Lower lobe of right lung (tissue), 2 donors: Measurements from ENCODE around the gene YY1AP1. TPM values are rescaled to one million over a fixed set of nuclear protein-coding genes. Genes with fewer than 3 reads are reported as not detected.
"Not testable (repeated sequence)": the region's sequence is repeated elsewhere in the genome, so short reads cannot be mapped to it uniquely, and the experiment has no call there.

Experiments
- ATAC-seq, 2 donors: fragments of 200-7000 bp; cut with Tn5 transposase; one replicate each; pipeline ENCODE4 v1.9.1; 2020 to 2022; ENCODE audit warnings: mild to moderate bottlenecking in 2 of 2, moderate library complexity in 2 of 2
- DNase-seq: peaks from one replicate; pipeline ENCODE4 v3.0.0-alpha.2; 2020
- H3K27ac ChIP-seq: fragments of 200-600 bp; one replicate; pipeline ENCODE4 v1.8.0; 2022
- H3K27me3 ChIP-seq: fragments of 200-600 bp; one replicate; pipeline ENCODE4 v1.8.0; 2022; ENCODE audit warnings: low read depth
- H3K36me3 ChIP-seq: fragments of 200-600 bp; one replicate; pipeline ENCODE4 v1.8.0; 2022; ENCODE audit warnings: mild to moderate bottlenecking
- H3K4me1 ChIP-seq: fragments of 200-600 bp; one replicate; pipeline ENCODE4 v1.8.0; 2022
- H3K4me3 ChIP-seq: fragments of 200-600 bp; one replicate; pipeline ENCODE4 v1.8.0; 2022; ENCODE audit warnings: mild to moderate bottlenecking
- H3K9me3 ChIP-seq: fragments of 200-600 bp; one replicate; pipeline ENCODE4 v1.8.0; 2022
- intact Hi-C: fragments of 100-400 bp; cut with DNase I; formaldehyde crosslinking; loops from one replicate; pipeline ENCODE4 v1.11.0; 2022
- total RNA-seq: library from RNA; stranded (reverse); fragmentation: NEBNext Ultra II Directional; extraction: Animal tissue kit (Norgen Biotek cat#: 25700); gene quantifications from one replicate; pipeline ENCODE4 v1.2.1, GENCODE V29; 2021
- TF ChIP-seq, protein P1 (sequence below): fragments of 200-600 bp; IDR thresholded peaks from one replicate; pipeline ENCODE4 v1.8.0; 2022; ENCODE audit warnings: antibody characterized with exemption, mild to moderate bottlenecking
- donor health status: DM: no; HTN: yes; CAD: no; lungs with severe emphysema.

YY1AP1 gene
- total RNA-seq, 1 donor from 2014 or later, result 55.3 TPM

- no peak for ATAC-seq
- Histone ChIP-seq H3K27ac (no peak overlapping the region), H3K36me3 (no peaks in the 10 kb centered on the region), H3K27me3 (no peaks in the 10 kb centered on the region), H3K4me3 (no peak overlapping the region), H3K4me1 (no peaks in the 10 kb centered on the region), H3K9me3 (no peaks in the 10 kb centered on the region)
- TF ChIP-seq, protein P1, sequence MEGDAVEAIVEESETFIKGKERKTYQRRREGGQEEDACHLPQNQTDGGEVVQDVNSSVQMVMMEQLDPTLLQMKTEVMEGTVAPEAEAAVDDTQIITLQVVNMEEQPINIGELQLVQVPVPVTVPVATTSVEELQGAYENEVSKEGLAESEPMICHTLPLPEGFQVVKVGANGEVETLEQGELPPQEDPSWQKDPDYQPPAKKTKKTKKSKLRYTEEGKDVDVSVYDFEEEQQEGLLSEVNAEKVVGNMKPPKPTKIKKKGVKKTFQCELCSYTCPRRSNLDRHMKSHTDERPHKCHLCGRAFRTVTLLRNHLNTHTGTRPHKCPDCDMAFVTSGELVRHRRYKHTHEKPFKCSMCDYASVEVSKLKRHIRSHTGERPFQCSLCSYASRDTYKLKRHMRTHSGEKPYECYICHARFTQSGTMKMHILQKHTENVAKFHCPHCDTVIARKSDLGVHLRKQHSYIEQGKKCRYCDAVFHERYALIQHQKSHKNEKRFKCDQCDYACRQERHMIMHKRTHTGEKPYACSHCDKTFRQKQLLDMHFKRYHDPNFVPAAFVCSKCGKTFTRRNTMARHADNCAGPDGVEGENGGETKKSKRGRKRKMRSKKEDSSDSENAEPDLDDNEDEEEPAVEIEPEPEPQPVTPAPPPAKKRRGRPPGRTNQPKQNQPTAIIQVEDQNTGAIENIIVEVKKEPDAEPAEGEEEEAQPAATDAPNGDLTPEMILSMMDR, result no peak
- intact Hi-C loops, result no loop called here
- no peak for DNase-seq
Observed at GRCh38 chr1:155623357-155623756, 65.2 kb downstream of the YY1AP1 start.

GRCh38 chr1:155622191-155622590 is 66.4 kb downstream of the YY1AP1 start:
- no peak for ATAC-seq
- Histone ChIP-seq H3K36me3 (no peaks in the 10 kb centered on the region), H3K9me3 (no peaks in the 10 kb centered on the region), H3K4me1 (no peaks in the 10 kb centered on the region), H3K27me3 (no peaks in the 10 kb centered on the region), H3K4me3 (no peak overlapping the region), H3K27ac (no peak overlapping the region)
- TF ChIP-seq, protein P1, result no peak
- no peak for DNase-seq
- intact Hi-C loops, result no loop called here

- H3K27me3 ChIP-seq, H3K27ac ChIP-seq, DNase-seq, H3K9me3 ChIP-seq, ATAC-seq, intact Hi-C loops, H3K4me3 ChIP-seq, H3K4me1 ChIP-seq: not testable (repeated sequence)
- H3K36me3 ChIP-seq, result peaks cover 14% of the 10 kb centered on the region
Observed at GRCh38 chr1:155613226-155613625, 75.3 kb downstream of the YY1AP1 start.

- DNase-seq, H3K27ac ChIP-seq, H3K27me3 ChIP-seq, H3K9me3 ChIP-seq, intact Hi-C loops, H3K4me1 ChIP-seq: not testable (repeated sequence)
- Histone ChIP-seq H3K4me3 (peak overlapping the region; percentile 64), H3K36me3 (peaks cover 14% of the 10 kb centered on the region)
- peak; percentile 55 to 65 for ATAC-seq
Observed at GRCh38 chr1:155610257-155610647, 78.3 kb downstream of the YY1AP1 start.

DNA sequence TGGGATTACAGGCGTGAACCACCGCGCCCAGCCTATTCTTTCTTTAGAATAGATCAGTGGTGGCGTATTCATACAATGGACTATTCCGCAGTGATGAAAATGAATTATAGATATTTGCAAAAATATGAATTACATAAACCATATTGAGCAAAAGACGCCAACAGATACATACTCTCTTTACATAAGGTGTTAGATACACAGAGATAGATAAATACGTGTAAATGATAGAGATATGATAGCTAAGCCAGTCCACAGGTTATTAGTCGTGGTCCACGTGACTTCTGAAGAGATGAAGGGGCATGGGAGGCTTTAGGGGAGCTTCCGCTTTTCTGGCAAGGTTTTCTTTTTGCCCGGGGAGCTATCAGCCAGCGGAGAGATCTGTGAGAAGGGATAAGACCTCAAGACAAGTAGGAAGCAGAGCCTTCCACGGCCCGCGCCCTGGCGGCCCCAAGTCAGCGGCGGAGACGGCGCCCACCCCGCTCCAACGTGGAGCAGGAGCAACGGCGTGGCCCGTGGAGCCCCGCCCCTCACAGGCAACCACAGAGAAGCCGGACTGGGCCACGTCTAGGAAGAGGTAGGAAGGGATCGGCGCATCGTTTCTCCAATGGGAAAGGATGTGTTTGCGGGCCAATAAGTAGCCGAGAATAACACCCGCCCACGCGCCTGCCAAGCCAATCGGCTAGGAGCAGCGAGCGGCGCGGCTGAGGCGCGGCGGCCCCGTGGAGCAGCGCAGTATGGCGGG is 78.9 kb downstream of the YY1AP1 start, which contains the start of gene MSTO1:
TSS of gene MSTO1 (plus strand) at position 704 of the 742 bp plus-strand sequence. CDS start at position 735, 31 bp downstream.
- no peaks in the 10 kb centered on the region for H3K9me3 ChIP-seq
- H3K4me3 ChIP-seq, result peak within 1 kb of the TSS; percentile 64
- no peaks in the 10 kb centered on the region for H3K4me1 ChIP-seq
- no peaks in the 10 kb centered on the region for H3K27me3 ChIP-seq
- H3K36me3 ChIP-seq, result peaks cover 14% of the 10 kb centered on the region
- DNase-seq (peak; percentile 98), ATAC-seq (peak; percentile 99)
- H3K27ac ChIP-seq, result peak within 1 kb of the TSS; percentile 79
- TF ChIP-seq, protein P1, result no peak
- intact Hi-C loops, result no loop called here

Other genes starting within 250 kb of the YY1AP1 start
- gene ASH1L, start 126.0 kb downstream of the YY1AP1 start, total RNA-seq, result 59.8 TPM
- gene MSTO1, start 78.6 kb downstream of the YY1AP1 start, total RNA-seq, result 31.1 TPM
- 77.7 TPM for gene DAP3, start 317 bp upstream of the YY1AP1 start, total RNA-seq
- 46.9 TPM for gene GON4L, start 168.4 kb upstream of the YY1AP1 start, total RNA-seq
- gene SYT11, start 170.8 kb upstream of the YY1AP1 start, total RNA-seq, result 9.6 TPM
- 56.4 TPM for gene RIT1, start 222.6 kb upstream of the YY1AP1 start, total RNA-seq
- 42.8 TPM for gene KHDC4, start 245.6 kb upstream of the YY1AP1 start, total RNA-seq